Measurements from ENCODE around the gene CDHR1. TPM values are rescaled to one million over a fixed set of nuclear protein-coding genes. Genes with fewer than 3 reads are reported as not detected.

CDHR1 gene
- total and polyA plus RNA-seq, 2 donors (not counting 1 experiment from before 2014, with no cell fraction given): 0.05 TPM; not detected in 1

- Histone ChIP-seq H3K36me3 (ENCODE audit: control insufficient read depth, insufficient read depth, low read length) (no peaks in the 10 kb centered on the region), H3K4me2 (ENCODE audit: extremely low read depth, insufficient read depth, low read length) (no peak overlapping the region), H3K9ac (ENCODE audit: insufficient read depth, low read length) (no peak overlapping the region), H3K79me2 (ENCODE audit: control insufficient read depth, insufficient read depth, low read length) (no peaks in the 10 kb centered on the region), H3K4me1 (ENCODE audit: control insufficient read depth, extremely low read depth, insufficient read depth, low read length) (no peaks in the 10 kb centered on the region), H4K20me1 (ENCODE audit: control insufficient read depth, extremely low read depth, insufficient read depth, low read length) (no peaks in the 10 kb centered on the region), H3K27ac (ENCODE audit: insufficient read depth, low read length) (no peak overlapping the region), H2AFZ (ENCODE audit: low read length) (no peak overlapping the region), H3K9me3 (ENCODE audit: control insufficient read depth, insufficient read depth, low read depth, low read length) (no peaks in the 10 kb centered on the region), H3K27me3 (ENCODE audit: control insufficient read depth, insufficient read depth, low read length) (peaks cover 7% of the 10 kb centered on the region), H3K4me3 (replicated peaks in 1 of 4; ENCODE audit: control extremely low read depth in 1 of 4, insufficient read depth in 1 of 4, low read depth in 3 of 4, low read length in 4 of 4) (no peak overlapping the region)
- no peak for TF ChIP-seq EZH2 (IDR thresholded peaks at IDR 0.05; ENCODE audit: low read length, missing control alignments)
- TF ChIP-seq CTCF (conservative IDR thresholded peaks at IDR 0.05 in 1 of 2, IDR thresholded peaks at IDR 0.05 in 1 of 2; ENCODE audit: low read depth in 1 of 2, low read length in 2 of 2): no peak
- DNase-seq (ENCODE audit: low read depth in 2 of 2): no peak
Measured at GRCh38 chr10:84265418-84265817, 71.1 kb downstream of the CDHR1 start.

- Histone ChIP-seq H3K27me3 (ENCODE audit: control insufficient read depth, insufficient read depth, low read length) (no peaks in the 10 kb centered on the region), H3K4me1 (ENCODE audit: control insufficient read depth, extremely low read depth, insufficient read depth, low read length) (no peaks in the 10 kb centered on the region), H4K20me1 (ENCODE audit: control insufficient read depth, extremely low read depth, insufficient read depth, low read length) (no peaks in the 10 kb centered on the region), H3K79me2 (ENCODE audit: control insufficient read depth, insufficient read depth, low read length) (no peaks in the 10 kb centered on the region), H3K36me3 (ENCODE audit: control insufficient read depth, insufficient read depth, low read length) (no peaks in the 10 kb centered on the region), H3K4me3 (replicated peaks in 1 of 4; ENCODE audit: control extremely low read depth in 1 of 4, insufficient read depth in 1 of 4, low read depth in 3 of 4, low read length in 4 of 4) (no peak overlapping the region), H3K4me2 (ENCODE audit: extremely low read depth, insufficient read depth, low read length) (no peak overlapping the region), H3K9ac (ENCODE audit: insufficient read depth, low read length) (no peak overlapping the region), H3K27ac (ENCODE audit: insufficient read depth, low read length) (no peak overlapping the region), H2AFZ (ENCODE audit: low read length) (no peak overlapping the region), H3K9me3 (ENCODE audit: control insufficient read depth, insufficient read depth, low read depth, low read length) (no peaks in the 10 kb centered on the region)
- DNase-seq (ENCODE audit: low read depth in 2 of 2): peak; percentile 30 to 51
- peak; percentile 49 to 71 for TF ChIP-seq CTCF (conservative IDR thresholded peaks at IDR 0.05 in 1 of 2, IDR thresholded peaks at IDR 0.05 in 1 of 2; ENCODE audit: low read depth in 1 of 2, low read length in 2 of 2)
- no peak for TF ChIP-seq EZH2 (IDR thresholded peaks at IDR 0.05; ENCODE audit: low read length, missing control alignments)
Measured at GRCh38 chr10:84267503-84268126, 73.3 kb downstream of the CDHR1 start.

GRCh38 chr10:84269162-84269561 lies 74.8 kb downstream of the CDHR1 start:
- no peaks in the 10 kb centered on the region for H4K20me1 ChIP-seq (ENCODE audit: control insufficient read depth, extremely low read depth, insufficient read depth, low read length)
- no peak overlapping the region for H3K27ac ChIP-seq (ENCODE audit: insufficient read depth, low read length)
- H3K9ac ChIP-seq (ENCODE audit: insufficient read depth, low read length): no peak overlapping the region
- H3K79me2 ChIP-seq (ENCODE audit: control insufficient read depth, insufficient read depth, low read length): no peaks in the 10 kb centered on the region
- no peaks in the 10 kb centered on the region for H3K9me3 ChIP-seq (ENCODE audit: control insufficient read depth, insufficient read depth, low read depth, low read length)
- H2AFZ ChIP-seq (ENCODE audit: low read length): no peak overlapping the region
- peaks cover 4% of the 10 kb centered on the region for H3K27me3 ChIP-seq (ENCODE audit: control insufficient read depth, insufficient read depth, low read length)
- H3K4me2 ChIP-seq (ENCODE audit: extremely low read depth, insufficient read depth, low read length): no peak overlapping the region
- TF ChIP-seq CTCF (conservative IDR thresholded peaks at IDR 0.05 in 1 of 2, IDR thresholded peaks at IDR 0.05 in 1 of 2; ENCODE audit: low read depth in 1 of 2, low read length in 2 of 2) (no peak), EZH2 (IDR thresholded peaks at IDR 0.05; ENCODE audit: low read length, missing control alignments) (no peak)
- H3K4me3 ChIP-seq (replicated peaks in 1 of 4; ENCODE audit: control extremely low read depth in 1 of 4, insufficient read depth in 1 of 4, low read depth in 3 of 4, low read length in 4 of 4): no peak overlapping the region
- H3K4me1 ChIP-seq (ENCODE audit: control insufficient read depth, extremely low read depth, insufficient read depth, low read length): no peaks in the 10 kb centered on the region
- no peaks in the 10 kb centered on the region for H3K36me3 ChIP-seq (ENCODE audit: control insufficient read depth, insufficient read depth, low read length)
- DNase-seq (ENCODE audit: low read depth in 2 of 2): no peak

Other genes with a start within 250 kb of the CDHR1 start
- gene GHITM, start 55.0 kb upstream of the CDHR1 start, total RNA-seq: 233 and 259 TPM in 2 replicates
- gene GHITM, start 55.0 kb upstream of the CDHR1 start, polyA plus RNA-seq: 167 and 181 TPM in 2 replicates
- not detected in 2 replicates for gene GPR15LG, start 20.7 kb upstream of the CDHR1 start, total RNA-seq
- gene GPR15LG, start 20.7 kb upstream of the CDHR1 start, polyA plus RNA-seq: not detected in 2 replicates
- not detected in 2 replicates for gene LRIT2, start 31.0 kb downstream of the CDHR1 start, total RNA-seq
- gene LRIT2, start 31.0 kb downstream of the CDHR1 start, polyA plus RNA-seq: not detected in 2 replicates
- gene LRIT1, start 47.0 kb downstream of the CDHR1 start, total RNA-seq: not detected in 2 replicates
- gene LRIT1, start 47.0 kb downstream of the CDHR1 start, polyA plus RNA-seq: not detected in 2 replicates
- gene RGR, start 50.5 kb downstream of the CDHR1 start, total RNA-seq: not detected in 2 replicates
- gene RGR, start 50.5 kb downstream of the CDHR1 start, polyA plus RNA-seq: not detected in 2 replicates
- 23.6 and 28.2 TPM in 2 replicates for gene CCSER2, start 134.1 kb downstream of the CDHR1 start, total RNA-seq
- 60.1 and 65.4 TPM in 2 replicates for gene CCSER2, start 134.1 kb downstream of the CDHR1 start, polyA plus RNA-seq